Stimulated activated CD8-positive, alpha-beta memory T cell treated with anti-CD3 and anti-CD28 coated beads, Interleukin-12 subunit alpha, Interleukin-12 subunit beta, amount 100 ng/mL, for 24 hours (primary cell): ENCODE results near the gene EFNB3.

Source experiments
- DNase-seq: peaks from one replicate; pipeline ENCODE4 v3.0.0-alpha.2; 2020; ENCODE audit errors: extremely low read depth

The EFNB3 gene

DNA sequence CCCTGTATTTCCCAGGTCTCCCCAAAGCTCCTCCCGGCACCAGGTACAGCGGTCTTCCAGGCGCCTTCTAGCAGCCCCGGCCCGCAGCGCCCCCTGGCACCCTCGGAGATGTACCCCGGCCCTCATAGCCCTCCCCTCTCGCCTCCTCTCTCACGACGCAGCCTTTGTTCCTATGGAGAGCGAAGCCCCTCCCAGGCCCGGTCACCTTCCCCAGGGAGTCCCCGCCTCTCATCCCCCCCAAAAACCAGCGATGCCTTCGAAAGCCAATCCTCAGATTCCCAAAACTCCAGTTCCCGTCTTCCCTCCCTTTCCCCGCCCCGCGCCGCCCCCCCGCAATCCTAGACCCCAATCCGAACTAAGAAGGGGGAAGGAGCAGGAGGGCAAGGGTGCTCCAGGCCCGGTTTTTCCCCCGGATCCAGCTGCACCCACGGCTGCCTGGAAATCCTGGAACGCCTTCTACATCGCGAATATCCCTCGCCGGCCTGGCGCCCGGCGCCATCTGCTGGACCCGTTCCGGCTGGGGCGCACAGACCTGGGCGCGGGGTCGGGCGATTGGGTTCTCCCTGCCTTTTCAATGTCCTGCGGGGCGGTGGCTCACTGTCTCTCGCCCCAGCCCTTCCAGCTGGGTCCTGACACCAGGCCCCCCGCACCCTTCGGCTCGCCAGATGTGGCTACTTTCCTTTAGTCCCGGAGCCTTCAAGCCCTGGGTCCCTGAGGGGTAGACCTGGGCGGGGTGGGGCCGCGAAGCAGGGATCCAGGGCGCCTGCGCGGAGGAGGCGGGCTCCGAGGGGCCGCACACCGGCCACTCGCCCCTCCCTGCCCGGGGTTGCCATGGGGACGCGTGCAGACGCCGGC is 12.1 kb downstream of the EFNB3 start, which contains the start of gene DNAH2:
TSS of gene DNAH2 (plus strand) at position 844 of the 855 bp plus-strand sequence. CDS start 1,991 bp downstream, outside the sequence.
- peak; percentile 31 for DNase-seq

- DNase-seq = no peak
Observed at GRCh38 chr17:7717756-7718350, 12.9 kb downstream of the EFNB3 start.

GRCh38 chr17:7719661-7720060 is 14.7 kb downstream of the EFNB3 start:
- no peak for DNase-seq

GRCh38 chr17:7720125-7720524 is 15.1 kb downstream of the EFNB3 start:
- DNase-seq = no peak

DNA sequence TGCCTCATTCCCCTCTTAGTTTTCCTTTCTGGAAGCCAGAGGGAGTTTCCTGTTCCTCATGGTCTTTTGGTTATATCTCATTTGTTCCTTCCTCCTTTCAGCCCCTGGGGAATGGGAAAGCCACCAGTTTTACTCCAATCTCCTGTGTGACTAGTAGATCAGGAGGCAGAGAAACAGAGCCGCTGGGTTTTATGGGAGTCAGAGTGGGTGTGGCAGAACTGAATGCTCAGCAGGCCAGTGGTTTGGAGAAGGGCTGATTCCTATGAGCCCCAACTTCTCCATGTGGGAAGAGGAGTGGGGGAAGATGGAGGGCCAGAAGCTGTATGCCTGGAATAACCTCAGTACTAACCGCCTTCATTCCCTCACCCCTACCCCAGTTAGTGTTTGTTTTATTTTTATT is 16.6 kb downstream of the EFNB3 start:
- no peak for DNase-seq

- no peak for DNase-seq
Observed at GRCh38 chr17:7727886-7728285, 22.9 kb downstream of the EFNB3 start.

- no peak for DNase-seq
Observed at GRCh38 chr17:7729816-7730215, 24.8 kb downstream of the EFNB3 start.

DNA sequence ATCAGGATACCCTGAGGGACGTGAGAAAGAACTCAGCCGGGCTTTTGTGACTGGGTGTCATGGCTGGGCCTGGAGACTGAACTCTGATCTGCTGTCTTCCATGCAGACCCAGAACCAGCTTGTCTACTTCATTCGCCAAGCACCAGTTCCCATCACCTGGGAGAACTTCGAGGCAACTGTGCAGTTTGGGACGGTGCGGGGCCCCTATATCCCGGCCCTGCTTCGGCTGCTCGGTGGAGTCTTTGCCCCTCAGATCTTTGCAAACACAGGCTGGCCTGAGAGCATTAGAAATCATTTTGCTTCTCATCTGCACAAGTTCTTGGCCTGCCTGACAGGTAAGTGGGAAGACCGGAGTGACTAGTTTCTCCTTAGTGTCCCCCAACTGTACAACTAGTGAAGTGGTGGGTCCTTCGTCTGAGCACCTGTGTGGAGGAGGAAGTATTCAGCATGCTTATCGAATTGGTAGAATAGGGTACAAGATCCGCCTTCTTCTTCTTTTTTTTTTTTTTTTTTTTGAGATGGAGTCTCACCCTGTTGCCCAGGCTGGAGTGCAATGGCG is 28.1 kb downstream of the EFNB3 start:
- DNase-seq = no peak

DNA sequence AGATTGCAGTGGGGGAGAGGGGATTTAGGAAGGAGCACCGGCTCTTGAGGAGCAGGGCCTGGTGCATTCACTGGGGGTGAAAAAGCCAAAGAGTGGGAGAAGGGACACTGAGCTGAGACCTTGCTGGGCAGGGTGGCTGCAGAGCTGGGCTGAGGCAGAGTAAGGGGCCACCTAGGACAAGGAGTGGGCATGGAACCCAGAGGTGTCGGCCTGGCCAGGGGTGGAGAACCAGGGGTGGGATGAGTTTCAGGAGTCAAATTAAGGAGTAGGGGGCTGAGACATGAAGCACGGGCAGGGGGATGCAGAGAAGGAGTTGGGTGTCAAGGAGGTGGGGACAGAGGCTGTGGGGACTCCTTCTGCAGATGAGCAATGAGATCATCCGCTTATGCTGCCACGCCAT is 32.6 kb downstream of the EFNB3 start:
- no peak for DNase-seq

GRCh38 chr17:7739746-7740145 is 34.7 kb downstream of the EFNB3 start:
- DNase-seq = no peak

GRCh38 chr17:7740481-7741001 is 35.5 kb downstream of the EFNB3 start:
- no peak for DNase-seq

DNA sequence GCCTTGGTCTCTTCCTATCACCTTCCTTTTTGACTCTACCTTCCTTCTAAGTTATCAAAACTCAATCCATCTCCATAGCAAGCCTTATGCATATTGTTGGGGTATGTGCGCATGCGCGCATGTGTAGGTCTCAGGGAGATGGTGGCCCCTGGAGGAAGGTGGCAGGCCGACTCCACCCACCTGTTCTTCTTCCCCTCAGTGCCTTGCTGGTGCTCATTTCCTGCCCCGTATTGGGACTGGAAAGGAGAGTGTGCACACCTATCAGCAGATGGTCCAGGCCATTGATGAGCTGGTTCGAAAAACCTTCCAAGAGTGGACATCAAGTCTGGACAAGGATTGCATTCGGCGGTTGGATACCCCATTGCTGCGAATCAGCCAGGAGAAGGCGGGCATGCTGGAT is 37.7 kb downstream of the EFNB3 start:
- no peak for DNase-seq

DNA sequence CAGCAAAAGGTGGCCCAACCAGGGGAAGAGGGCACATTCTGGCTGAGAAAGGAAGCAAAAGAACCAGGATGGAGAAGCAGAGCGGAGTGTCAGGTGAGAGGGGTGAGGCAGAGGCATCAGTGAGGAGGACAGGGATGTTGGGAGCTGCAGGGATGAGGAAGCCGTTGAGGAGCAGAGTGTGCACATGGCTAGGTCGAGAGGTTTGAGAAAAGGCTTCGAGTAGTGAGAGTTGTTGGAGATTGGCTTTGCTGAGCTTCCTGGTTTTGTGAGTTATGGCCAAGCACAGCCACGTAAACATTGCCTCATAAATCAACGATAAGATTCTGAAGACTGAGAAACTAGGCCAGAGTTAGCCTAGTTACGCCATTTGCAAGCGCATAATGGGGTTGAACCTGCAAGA is 39.4 kb downstream of the EFNB3 start:
- DNase-seq = no peak

- DNase-seq = no peak
Observed at GRCh38 chr17:7745748-7746470, 40.9 kb downstream of the EFNB3 start.

DNA sequence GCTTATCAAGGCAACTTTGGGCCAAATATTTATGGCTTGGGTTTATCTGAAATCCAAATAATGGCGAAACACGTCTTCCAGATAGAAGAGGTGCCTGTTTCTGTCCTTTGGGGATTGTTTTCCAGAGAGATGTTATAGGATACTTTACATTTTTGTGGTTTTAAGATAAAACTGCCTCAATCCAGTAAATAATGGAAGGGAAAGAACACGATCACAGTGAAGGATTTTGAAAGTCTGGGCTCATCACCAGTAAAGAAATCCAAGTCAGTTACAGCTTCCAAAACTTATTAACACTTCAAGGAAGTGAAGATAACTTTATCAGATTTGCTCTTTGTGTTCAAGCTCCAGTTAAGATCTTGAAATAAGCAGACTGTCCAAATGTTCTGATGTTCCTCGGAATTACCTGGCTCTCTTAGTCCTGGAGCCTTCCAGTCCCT is 42.7 kb downstream of the EFNB3 start:
- no peak for DNase-seq

DNA sequence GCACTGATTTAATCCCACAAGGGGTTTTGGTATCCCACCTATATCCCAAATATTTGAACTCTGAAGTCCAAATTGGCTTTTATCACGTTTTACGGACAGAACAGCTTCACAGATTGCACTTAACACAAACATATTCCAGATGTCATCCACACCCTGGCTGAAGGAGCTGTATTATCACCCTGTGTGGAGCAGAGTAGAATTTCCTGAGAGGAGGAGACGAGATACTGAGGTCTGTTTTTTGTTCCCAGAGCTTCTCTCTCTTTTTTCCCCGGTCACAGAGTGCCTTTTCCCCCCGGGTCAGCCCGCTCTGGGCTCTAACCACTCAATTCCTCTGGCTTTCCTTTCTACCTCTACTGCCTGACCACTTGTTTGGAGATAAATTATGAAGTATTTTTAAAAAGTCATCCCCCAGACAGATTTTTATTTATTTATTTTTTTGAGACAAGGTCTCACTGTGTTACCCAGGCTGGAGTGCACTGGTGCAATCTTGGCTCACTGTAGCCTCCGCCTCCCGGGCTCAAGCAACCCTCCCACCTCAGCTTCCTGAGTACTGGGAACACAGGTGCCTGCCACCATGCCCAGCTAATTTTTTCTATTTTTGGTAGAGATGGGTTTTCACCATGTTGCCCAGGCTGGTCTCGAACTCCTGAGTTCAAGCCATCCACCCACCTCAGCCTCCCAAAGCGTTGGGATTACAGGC is 43.2 kb downstream of the EFNB3 start:
- no peak for DNase-seq

DNA sequence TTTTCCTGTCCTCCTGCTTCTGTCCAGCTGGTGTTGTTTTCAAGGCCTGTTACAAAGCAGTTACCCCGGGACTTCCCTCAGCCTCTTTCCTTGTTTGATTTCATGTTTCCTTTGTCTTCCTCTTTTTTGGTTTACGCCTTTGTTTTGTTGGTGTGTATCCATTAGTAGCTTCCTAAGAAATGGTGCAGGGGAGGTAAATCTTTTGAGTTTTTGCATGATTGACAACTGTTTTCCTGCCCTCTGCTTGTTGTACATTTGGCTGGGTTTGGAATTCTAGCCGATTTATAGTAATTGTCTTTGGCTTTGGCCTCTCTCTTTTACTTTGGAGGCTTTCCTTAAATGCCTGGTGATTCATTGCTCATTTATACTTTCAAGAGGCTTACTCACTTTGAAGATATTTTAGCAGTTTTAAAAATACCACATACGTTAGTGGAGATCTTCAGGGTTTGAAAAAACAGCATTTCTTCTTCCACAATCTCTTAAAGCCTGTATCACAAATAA is 45.4 kb downstream of the EFNB3 start:
- DNase-seq = no peak

DNA sequence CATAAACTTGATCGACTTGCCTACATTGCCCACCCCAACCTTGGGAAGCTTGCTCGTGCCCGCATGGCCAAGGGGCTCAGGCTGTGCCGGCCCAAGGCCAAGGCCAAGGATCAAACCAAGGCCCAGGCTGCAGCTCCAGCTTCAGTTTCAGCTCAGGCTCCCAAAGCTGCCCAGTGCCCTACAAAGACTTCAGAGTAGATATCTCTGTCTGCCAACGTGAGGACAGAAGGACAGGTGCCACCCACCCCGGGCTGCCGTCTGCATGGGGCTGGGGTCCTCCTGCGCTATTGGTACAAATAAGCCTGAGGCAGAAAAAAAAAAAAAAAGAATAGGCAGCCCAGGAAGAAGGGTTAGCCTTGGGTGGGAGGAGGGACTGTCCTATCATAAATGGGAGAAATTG is 49.7 kb downstream of the EFNB3 start:
- no peak for DNase-seq

GRCh38 chr17:7755095-7755890 is 50.3 kb downstream of the EFNB3 start:
- no peak for DNase-seq

DNA sequence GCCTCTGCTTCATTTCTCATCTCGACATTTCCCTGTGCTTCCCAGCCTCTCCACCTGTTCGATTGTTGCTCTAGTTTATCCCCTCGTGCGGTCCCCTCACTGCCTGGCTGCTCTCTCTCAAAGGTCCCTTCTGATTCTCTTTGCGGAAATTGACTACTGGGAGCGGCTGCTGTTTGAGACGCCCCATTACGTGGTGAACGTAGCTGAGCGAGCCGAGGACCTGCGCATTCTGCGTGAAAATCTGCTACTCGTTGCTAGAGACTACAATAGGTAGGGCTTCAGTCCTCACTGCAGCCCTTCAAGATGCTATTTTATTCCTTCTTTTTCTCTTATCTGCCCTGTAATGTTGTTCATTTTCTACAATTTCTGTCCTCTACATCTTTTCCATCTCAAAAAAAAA is 52.0 kb downstream of the EFNB3 start:
- DNase-seq = no peak
